ENCODE measurements around the gene BANK1.

Gene BANK1

DNA sequence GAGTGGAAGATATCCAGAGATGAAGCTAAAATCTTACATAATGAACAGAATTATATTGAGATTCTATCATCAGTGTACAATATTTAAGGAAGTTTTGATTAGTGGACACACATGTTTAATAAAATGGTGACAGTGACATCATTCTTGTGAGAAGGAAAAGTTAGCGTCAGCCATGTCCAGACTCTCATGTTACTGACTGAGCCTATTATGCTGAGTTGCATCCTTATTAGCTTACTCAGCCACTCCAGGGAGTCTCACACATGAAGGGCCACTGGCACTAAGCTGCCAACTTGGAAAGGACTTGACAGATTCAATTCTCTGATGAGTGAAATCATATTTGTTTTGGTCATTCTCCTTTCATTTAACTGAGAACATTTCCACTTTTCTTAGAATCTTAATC, 170.6 kb downstream of the BANK1 start:
- DNase-seq = no peak

DNA sequence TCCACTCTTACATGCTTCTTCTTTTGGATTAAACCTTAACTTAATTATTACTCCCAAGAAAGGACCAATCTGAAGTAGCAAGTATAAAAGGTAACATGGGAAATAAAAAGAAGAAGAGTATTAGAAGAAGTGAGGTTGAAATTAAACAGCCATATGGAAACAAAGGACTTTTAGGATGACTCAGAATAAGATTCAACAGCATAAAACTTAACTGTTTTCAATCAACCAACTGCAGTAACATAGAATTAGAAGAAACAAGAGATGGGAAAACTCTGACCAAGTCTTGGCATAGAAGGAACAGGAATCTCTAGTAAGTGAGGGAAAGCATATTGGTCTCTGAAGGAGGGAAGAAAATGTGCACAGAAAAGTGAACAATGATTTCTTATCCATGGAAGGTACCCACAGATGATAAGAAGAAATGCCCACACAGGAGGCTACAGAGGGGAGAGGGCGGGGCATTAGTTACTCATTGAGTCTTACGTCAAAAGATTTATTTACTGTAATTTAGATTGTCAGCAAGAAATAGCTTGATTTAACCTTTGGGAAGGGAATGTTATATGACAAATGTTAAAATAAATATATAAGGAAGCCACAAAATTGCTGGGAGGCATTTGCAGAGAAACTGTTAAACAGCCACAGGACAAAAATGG, 177.3 kb downstream of the BANK1 start:
- no peak for DNase-seq

DNA sequence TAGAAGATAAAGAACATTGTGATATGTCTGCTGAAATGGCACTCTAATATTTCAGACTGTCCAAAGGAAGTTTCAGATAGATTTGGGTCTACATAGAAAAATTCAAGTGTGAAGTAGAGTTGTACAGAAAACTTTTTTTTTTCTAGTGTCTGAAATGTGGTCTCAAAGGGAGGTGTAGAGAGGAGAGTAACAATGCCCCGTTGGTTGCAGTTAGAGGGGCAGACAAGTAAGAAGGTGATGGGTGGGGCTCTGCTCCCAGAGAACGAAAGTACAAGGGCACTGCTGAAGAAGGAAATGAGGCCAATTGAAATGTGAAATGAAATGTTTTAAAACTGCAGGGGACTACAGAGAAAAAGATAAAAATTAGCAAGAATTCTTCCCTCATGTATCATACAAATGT, 177.8 kb downstream of the BANK1 start:
- DNase-seq = no peak

DNA sequence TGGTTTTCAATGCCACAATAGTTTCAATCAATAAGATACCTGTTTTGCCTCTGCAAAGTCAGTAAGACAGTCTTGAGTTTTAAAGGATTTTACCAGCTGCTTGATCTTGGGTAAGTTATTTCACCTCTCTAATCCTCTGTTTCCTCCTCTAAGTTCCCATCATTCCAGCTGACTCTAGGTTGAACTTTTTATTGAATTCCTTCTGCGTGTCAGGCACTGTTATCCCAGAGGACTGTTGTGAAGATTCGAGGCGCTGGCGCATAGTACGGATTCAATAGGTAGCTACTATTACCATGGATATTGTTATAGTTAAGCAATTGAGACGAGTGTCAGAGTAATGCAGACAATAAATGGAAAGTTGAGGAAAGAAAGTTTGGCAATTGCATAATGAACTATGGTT, 179.4 kb downstream of the BANK1 start:
- DNase-seq = no peak

DNA sequence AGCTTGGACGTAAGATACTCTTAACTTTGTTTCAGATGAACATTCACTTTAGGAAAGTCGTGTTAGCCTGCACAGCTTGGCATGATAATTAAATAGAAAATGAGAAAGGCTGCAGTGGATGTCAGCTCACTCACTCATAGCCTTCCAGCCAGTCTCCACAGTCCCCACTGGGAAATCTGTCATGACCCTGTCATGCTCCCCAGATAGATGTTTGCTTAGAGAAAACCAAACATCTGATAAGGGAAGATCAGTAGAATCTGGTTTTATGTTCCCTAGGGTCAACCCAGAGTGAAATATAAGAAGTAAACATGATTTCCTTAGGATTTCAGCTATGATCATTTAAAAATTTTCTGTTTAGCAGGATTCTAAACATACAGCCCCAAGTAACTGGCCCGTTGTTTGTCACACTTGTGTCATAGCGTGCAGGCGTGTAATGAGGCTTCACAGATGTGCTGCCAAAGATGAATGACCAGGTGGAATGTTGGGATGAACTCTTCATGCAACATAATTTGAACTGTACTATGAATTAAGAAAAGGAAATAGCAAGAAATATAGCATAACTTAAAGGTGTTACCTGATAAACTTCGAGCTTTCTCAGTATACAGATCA, 180.1 kb downstream of the BANK1 start:
- DNase-seq = no peak

DNA sequence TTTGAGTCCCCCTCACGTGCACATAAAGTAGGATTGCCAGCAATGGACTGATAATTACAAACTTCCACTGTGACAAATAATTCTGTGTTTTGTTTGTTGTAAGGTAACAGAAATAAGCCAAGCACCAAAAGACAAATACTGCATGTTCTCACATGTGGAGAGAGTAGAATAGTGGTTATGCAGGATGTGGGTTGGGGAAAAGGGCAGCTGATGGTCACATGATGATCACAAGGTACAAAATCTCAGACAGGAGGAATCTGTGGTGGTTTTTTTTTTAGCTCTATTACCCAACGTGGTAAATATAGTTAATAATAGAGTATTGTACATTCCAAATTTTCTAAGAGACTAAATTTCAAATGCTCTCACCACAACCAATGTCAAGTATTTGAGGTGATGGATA, 182.3 kb downstream of the BANK1 start:
- no peak for DNase-seq

DNA sequence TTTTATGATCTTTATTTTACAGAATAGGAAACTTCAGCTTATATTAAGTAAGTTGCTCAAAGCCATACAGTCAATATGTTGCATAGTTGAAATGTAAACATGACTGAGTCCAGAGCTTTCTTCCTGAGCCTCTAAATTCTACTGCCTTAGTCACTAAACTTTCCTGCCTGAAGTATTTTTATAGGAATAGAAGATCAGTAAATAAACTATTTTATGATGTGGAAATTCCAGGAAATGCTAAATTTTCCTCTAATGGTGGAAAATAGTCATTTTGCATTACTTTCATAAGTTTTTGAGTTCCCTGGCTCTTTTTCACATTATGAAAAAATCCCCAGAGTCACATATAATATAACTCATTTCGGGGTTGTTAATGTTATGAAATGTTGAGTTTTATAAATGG, 182.8 kb downstream of the BANK1 start:
- no peak for DNase-seq

DNA sequence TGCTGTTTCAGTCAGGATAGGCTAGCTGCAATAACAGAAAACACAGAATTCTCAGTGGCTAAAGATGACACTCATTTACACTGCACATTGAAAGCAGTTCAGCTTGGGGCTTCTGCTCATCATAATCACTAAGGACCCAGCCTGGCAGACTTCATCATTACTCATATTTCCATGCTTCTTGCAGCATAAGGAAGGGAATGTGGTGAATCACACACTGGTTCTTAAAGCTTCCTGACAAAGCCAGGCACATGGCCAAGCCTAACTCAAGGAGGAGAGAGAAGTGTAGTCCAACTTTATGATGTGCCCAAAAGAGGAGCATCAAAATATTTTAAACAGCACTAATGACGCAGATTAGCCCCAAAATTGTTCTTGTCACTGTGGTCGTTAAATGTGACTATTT, 186.5 kb downstream of the BANK1 start:
- DNase-seq = no peak

DNA sequence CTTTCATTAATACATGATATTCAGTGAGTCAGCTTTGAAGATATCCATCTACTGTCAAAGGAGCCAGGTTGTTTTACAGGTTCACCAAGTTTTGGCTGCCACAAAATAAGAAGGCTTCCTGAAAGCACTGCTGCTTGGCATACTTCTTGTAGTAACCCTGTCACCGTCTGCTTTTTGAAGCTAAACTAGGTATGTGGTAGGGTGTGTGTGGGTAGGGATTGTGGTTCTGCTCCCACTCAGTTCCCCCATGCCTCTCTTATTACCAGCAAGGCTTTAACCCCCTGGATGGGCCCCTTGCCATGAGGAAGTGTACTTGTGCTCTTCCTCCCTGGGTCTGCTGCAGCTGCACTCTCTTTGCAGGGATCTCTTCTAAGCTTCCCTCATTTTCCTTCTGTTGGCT, 191.2 kb downstream of the BANK1 start:
- DNase-seq = no peak

DNA sequence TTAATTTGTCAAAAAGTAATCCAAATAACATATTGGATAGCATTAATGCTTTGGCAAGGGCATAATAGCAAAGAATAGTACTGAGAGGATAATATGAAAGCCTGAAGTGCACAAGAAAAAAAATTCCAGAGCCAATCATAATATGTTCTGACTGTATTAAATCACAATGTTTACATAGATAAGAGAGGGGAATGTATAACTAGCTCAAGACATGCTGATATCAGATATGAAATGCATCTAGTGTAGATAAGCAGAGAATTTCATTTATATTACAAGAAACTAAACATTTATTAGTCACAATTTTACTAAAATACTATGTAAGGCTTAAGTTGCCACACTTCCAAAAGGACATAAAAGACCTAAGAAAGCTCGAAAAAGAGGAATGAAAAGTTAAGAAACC, 193.3 kb downstream of the BANK1 start:
- no peak for DNase-seq

DNA sequence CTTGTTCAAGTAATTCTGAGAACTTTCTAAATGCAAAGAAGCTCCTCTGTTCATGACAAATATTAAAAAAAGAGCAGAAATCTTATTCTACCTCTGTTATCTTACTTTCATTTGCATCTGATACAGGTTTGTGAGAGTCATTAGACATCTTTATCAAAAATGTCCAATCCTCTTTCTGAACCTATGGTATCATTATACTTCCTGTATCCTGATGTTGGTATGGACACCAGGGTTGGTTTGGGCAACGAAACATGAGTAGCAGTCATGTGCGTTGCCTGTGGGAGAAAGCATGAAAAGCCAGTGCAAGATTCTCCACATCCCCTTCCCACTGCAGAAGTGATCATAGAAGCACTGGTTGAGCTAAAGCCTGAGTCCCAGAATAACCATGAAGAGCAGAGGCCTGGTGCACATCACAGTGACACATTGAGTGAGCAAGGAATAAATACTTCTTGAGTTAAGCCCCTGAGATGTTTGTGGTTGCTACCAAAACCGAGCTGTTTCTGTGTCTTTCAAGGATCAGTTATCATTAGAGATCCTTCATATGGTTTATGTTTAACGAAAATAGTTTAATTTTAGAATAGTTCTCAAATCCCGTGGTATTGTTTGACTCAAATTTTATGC, 197.2 kb downstream of the BANK1 start:
- DNase-seq = no peak

DNA sequence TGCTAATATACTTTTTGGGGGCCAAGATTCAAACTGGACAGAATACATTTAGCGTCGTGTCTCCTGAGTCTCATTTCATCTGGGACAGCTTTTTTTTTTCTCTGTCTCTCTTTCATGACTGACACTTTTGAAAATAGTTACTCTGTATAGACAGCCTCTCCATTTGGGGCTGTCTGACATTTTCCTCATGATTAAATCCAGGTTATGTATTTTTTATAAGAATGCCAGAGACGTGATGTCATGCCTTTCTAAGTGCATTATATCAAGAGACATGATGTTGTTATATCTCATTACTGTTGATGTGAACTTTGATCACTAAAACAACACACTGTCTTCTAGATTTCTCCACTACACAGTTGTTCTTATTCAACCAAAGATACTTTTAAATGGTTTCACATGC, 199.0 kb downstream of the BANK1 start:
- no peak for DNase-seq

DNA sequence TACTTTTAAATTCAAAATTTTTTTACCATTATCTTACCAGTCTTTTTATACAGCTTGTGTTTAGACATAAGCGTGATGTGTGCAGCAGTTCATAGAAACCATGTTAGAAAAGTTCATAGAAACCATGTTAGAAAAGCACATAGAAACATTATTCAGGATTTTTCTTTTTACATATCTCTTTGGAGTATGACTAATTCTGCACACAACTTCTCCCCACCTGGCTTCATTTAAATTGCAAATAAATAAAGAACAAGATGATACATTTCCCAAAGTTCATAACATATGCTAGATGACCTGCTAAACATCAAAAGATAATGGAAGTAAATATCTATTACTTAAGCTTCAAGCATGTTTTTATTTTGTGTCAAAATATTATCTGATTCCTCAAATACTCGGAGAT, 201.9 kb downstream of the BANK1 start:
- no peak for DNase-seq

DNA sequence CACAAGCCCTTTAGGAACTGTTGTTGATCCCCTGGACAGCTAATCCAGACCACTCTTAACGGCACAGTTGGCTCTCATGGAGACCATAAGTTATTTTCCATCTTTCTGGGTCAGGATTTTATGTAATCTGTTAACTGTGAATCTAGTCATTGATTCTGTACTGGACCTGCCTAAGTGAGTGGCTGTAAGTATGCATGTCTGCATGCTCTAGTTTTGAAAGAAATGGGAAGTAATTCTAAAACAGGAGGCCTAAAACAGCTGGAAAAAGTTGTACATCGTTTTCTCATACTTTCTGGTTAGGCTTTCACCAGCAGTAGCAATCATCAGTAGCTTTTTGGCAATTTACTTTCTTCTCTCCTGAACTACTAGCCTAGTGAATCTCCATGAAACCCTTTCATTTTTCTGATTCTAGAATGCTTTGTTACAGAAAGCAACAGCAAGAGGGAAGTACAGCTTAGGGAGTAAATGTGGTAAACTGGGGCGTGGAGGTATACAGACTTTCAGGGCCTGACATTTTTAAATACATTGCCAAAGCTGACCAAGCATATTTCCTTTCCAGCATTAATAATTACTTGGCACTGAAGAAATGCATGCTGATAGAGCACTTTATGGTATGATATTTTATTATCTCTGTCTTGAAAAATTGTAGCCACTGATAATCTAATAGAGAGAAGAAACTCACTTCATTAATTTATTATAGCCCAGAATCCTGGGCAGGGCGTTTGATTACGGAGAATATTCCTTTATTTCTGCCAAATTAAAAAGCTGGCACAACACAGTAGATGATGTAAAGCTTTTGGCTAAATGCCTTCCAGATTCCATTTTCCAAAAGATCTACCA, 202.7 kb downstream of the BANK1 start:
- peak in 1 of 2 experiments; percentile 44 for DNase-seq

DNA sequence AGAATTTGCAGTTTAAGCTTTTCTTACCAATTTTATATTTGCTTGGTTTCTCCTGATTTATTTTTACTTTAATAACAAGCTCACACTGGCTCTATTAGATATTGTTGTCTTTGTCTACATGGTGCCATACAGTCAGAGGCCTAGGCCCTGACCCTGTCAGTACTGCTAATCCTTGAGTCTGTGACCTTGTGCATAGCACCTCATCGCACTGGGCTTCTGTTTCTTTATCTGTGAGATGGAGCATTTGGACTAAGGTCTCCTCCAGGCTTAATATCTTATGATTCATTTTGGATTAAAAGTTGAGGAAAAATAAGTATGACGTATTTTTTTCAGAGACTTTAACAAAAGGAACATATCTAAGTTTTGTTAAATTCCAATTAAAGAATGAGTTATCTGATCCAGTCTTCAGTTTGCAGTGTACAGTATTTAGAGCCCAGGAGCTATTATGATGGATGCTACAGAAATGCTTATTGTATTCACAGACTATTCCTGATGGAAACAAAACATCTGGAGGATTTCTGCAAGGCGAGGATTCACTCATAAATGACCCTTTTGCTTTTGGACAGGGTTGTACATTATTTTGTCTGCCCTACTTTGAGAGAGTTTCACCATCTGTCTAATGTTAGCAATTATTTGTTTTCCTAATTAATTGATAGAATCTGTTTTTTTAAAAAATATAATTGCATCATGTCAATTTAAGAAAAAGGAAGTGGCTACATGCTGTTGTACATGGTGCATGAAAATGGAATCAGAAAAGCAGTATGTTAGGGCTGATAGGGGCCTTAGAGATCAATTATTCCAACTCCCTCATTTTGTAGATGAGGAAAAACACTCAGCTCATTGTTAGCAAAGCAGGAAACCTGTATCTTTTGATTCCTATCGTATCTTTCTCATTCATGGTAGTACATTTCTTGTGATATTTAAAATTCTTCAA, 203.6 kb downstream of the BANK1 start:
- DNase-seq = no peak

DNA sequence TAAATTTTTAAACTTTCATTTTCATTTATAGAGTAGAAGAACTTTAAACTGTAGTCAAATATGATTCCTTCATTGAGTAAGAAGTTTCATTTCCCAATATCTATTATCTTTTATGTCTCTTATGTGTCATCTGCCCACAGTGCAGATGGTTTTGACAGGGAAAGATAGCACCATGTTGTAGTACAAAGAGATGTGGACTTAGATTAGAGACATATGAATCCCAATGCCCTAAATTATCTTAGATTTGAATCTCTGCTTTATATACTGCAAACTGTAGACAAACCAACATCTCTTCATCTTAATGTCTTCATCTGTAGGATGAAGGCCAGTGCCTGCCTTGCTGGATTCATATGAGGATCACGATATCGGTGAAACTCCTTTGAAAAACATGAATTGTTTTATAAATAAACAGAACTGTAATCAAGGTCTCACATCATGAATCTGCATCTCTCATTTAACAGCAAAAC, 217.5 kb downstream of the BANK1 start:
- DNase-seq = no peak

DNA sequence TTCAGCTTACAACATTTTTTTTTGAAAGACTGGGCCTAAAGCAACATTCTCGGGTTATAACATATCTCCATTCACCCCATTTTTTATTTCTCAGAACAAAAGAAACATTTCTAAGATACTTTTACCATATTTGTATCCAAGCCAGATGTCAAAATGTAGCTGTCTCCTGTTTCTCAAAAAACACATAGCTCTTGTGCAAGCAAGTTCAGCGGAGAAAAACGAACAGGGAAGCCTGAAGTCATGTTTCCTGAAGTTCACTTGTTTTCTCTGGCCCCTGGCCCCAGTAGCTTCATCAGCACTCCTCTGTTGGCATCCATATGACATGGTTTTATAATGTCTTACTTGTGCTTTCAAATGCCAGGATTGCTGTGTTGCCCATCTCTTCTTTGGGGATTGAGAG, 218.2 kb downstream of the BANK1 start:
- DNase-seq = no peak

DNA sequence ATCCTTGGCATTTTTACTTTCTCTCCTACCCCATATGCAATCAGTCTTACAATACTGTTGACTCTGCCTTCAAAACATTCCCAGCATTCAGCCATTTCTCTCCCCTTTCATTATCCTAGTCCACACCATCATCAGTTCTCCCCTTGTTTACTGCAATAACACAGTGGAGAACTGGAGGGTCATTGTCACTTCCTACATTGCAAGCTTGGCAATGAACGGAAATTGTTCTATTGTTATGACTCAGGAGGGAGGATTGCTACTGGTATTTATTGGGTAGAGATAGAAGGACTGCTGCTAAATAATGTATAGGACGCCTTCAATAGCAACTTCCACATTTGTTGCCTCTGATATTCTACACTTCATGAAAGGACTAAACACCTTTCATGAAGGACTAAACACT, 231.8 kb downstream of the BANK1 start:
- DNase-seq = no peak

DNA sequence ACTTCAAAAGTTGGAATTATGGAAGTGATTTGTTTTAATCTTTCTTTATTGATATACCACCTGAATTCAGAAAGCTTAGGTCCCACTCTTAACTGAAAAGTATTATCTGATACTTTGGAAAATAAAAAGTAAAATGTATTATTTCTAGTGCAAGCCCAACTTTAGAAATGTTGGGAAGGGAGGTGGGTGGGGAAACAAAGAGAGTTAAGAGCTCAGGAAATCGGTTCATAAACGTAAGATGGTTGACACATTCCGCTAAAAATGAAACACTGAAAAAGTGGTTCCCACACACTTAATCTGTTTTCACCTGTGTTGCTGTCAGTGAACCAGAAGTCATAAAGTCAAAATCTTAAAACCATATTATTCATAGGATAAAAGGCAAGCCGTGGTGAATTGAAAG, 237.4 kb downstream of the BANK1 start:
- DNase-seq = no peak

DNA sequence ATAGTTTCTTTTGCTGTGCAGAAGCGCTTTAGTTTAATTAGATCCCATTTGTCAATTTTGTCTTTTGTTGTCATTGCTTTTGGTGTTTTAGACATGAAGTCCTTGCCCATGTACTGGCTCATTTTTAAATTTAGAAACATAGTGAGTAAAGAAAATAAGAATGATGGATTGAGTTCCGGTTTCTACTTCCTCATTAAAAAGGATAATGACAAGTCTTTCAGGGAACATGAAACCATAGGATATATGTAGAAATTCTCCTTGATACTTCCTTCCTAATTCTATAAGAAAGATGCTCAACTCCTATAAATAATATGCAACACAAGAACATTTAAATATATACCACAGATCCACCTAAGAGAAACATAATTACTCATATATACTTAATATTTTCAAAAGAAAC, 240.9 kb downstream of the BANK1 start:
- no peak for DNase-seq

DNA sequence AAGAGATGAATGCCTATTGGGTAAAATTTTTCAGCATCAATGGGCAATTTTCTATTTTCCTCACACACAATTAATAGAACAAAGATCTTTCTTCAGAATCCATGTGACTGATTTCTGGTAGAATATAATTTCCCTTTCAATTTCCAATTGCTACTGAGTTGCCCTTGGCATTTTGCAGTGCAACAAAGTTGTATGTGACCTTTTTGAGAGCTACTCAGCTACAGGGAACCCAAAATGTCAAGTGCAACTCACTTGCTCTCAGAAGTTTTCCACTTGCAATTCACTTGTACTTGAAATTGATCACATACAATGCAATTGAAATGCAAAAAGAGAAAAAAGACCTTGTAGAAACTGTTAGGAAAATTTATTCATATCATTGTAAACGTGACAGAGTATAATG, 245.5 kb downstream of the BANK1 start:
- no peak for DNase-seq

DNA sequence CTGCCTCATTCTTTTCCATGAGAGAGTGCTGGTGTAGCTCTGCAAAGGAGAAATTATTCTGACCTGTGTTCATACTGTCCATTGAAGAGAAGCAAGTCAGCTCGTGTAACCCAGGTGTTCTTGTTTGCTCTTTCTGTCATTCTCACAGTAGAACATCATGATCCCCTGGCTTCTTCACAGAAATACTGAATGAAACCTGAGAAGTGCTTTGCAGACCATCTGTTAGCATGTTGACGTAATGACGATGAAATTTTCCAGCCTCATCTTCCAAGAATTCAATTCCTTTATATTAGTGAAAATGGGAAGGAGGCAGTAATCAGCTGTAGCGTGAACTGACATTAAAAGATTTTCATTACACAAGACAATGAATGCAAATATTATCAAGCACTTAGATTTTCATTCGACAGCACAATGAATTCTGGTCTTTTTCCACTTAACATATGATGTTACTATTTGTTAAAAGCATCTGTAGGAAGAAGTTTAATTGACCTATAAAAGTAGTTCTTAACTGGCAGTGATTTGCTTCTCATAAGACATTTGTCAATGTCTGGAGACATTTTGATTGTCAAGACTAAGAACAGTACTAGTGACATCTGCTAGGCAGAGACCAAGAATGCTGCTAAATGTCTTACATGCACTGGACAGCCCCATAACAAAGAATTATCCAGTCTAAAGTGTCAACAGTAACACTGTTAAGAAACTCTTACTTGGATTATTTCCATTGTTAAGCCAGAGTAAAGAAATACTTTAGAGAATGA, 246.3 kb downstream of the BANK1 start:
- peak; percentile 26 to 92 for DNase-seq
